Right lobe of liver (tissue), 6 donors: ENCODE data around the gene SPDYE1. TPM values are rescaled to one million over a fixed set of nuclear protein-coding genes. Genes with fewer than 3 reads are reported as not detected.
A peak's percentile ranks its signal among the peaks of the same experiment; 100 is the strongest.

ENCODE experiments used
- ATAC-seq, 4 donors: fragments of 200-7000 bp; cut with Tn5 transposase; one replicate each; pipeline ENCODE4 v1.9.1; 2020; ENCODE audit warnings: mild to moderate bottlenecking in 4 of 4, moderate library complexity in 4 of 4
- DNase-seq, 3 donors: peaks; one replicate each; pipeline ENCODE4 v3.0.0-alpha.2; 2020
- H3K27ac ChIP-seq, 3 donors: fragments of 200-600 bp; one replicate each; pipeline ENCODE4 v1.8.0; 2022
- H3K27me3 ChIP-seq, 2 donors: fragments of 200-600 bp; one replicate each; pipeline ENCODE4 v1.8.0; 2022
- H3K36me3 ChIP-seq, 4 donors: fragments of 200-600 bp; sonication (generic) in 1 of 4; one replicate each; pipeline versions ENCODE4 v1.5.1 to v1.8.0; 2017 to 2022; ENCODE audit warnings: control low read depth in 1 of 4
- H3K4me1 ChIP-seq, 4 donors: fragments of 200-600 bp; sonication (generic) in 1 of 4; one replicate each; pipeline versions ENCODE4 v1.5.1 to v1.8.0; 2017 to 2022; ENCODE audit warnings: control low read depth in 1 of 4
- H3K4me3 ChIP-seq, 3 donors: fragments of 200-600 bp; one replicate each; pipeline ENCODE4 v1.8.0; 2022
- H3K9me3 ChIP-seq, 4 donors: fragments of 200-600 bp; sonication (generic) in 1 of 4; one replicate each; pipeline versions ENCODE4 v1.5.1 to v1.8.0; 2017 to 2022; ENCODE audit warnings: control low read depth in 1 of 4
- CTCF ChIP-seq, 4 donors: fragments of 200-600 bp in 3 of 4; fragments of 450-650 bp in 1 of 4; IDR thresholded peaks; one replicate each; pipeline versions ENCODE4 v1.5.1 to v1.8.0; 2016 to 2022; ENCODE audit warnings: antibody characterized with exemption in 4 of 4, mild to moderate bottlenecking in 2 of 4
- POLR2A ChIP-seq: fragments of 450-650 bp; IDR thresholded peaks from one replicate; pipeline ENCODE4 v1.6.1; 2017; ENCODE audit warnings: antibody characterized with exemption, mild to moderate bottlenecking
- WGBS: methylation state at CpG from one replicate; pipeline ENCODE4 v1.1.6; 2018; ENCODE audit warnings: low coverage, low lambda C conversion rate; ENCODE audit not compliant: insufficient coverage; ENCODE audit errors: missing lambda C conversion rate; 5-methylcytosine and 5-hydroxymethylcytosine counted together
- intact Hi-C, 2 donors: fragments of 100-400 bp; cut with DNase I; formaldehyde crosslinking; loops; one replicate each; pipeline versions ENCODE4 v1.11.2 to v1.14.1; 2022
- microRNA-seq, 2 donors: library from miRNA; unstranded; fragments of <30 nt; microRNA quantifications; one replicate each; pipeline ENCODE4, GENCODE V29; 2019 to 2020
- total RNA-seq, 6 experiments: library from RNA; depleted of rRNA in 2 of 6; stranded (reverse); fragments of >200 nt in 2 of 6; fragmentation: NEBNext Ultra II Directional in 3 of 6; extraction: Animal tissue kit (Norgen Biotek cat#: 25700) in 3 of 6; gene quantifications; one replicate each; pipeline versions ENCODE4 v1.1.0 to v1.2.4, GENCODE V29; 2016 to 2023
- donor health status: DM: no; HTN: yes; CAD: no.
- donor health status: DM: no; HTN: no; CAD: no.
- donor health status: DM: no; HTN: no; CAD: no.
- donor health status: DM: no; HTN: yes; CAD: no.
- donor health status: DM: no; HTN: yes; CAD: no.

Gene SPDYE1
- total RNA-seq, 6 experiments from 2014 or later = not detected

- Histone ChIP-seq H3K4me1 (peaks cover 0 to 19% (median 3%) of the 10 kb centered on the region in 4 donors), H3K27ac (no peak overlapping the region), H3K27me3 (no peaks in the 10 kb centered on the region), H3K4me3 (no peak overlapping the region), H3K9me3 (no peaks in the 10 kb centered on the region), H3K36me3 (peaks cover 0 to 55% (median 27%) of the 10 kb centered on the region in 4 donors)
- TF ChIP-seq POLR2A (no peak), CTCF (IDR thresholded peaks at IDR 0.05) (no peak)
- WGBS = no CpG with 5 or more reads among the region's 14 CpGs
- intact Hi-C loops = no loop called here
- ATAC-seq (no peak), DNase-seq (peak in 2 of 3 donors; percentile 39 to 50)
These were observed 61.8 kb downstream of the SPDYE1 start for GRCh38 chr7:44059219-44060090.

Small RNAs within 50 kb of the gene (microRNA-seq; reads per million reads assigned to microRNA genes)
- 0.29 to 1.9 reads per million in 2 donors for gene MIR6837

Other genes starting within 250 kb of the SPDYE1 start
- 10 to 100 TPM in 1 of 6 experiments, 1 to 10 TPM in 5; 3.1 to 14.7 (median 5.6) TPM for gene BLVRA, start 239.2 kb upstream of the SPDYE1 start, total RNA-seq
- 10 to 100 TPM; 45.2 to 83.4 (median 66.7) TPM for gene MRPS24, start 128.4 kb upstream of the SPDYE1 start, total RNA-seq
- 10 to 100 TPM; 13.7 to 32.2 (median 25.2) TPM for gene URGCP, start 91.3 kb upstream of the SPDYE1 start, total RNA-seq
- 10 to 100 TPM; 13.6 to 25.1 (median 17.8) TPM for gene UBE2D4, start 71.5 kb upstream of the SPDYE1 start, total RNA-seq
- gene DBNL, start 46.8 kb downstream of the SPDYE1 start, total RNA-seq = 10 to 100 TPM; 30.7 to 48.1 (median 36.9) TPM
- gene PGAM2, start 67.7 kb downstream of the SPDYE1 start, total RNA-seq = under 1 TPM in 3 of 6 experiments, not detected in 3; 0.31 to 0.56 (median 0.46) TPM
- 10 to 100 TPM in 5 of 6 experiments, 1 to 10 TPM in 1; 8.7 to 22.9 (median 14.6) TPM for gene POLM, start 84.6 kb downstream of the SPDYE1 start, total RNA-seq
- 10 to 100 TPM in 4 of 6 experiments, 1 to 10 TPM in 2; 7.8 to 37.8 (median 14.3) TPM for gene AEBP1, start 106.4 kb downstream of the SPDYE1 start, total RNA-seq
- 10 to 100 TPM; 36.4 to 73.4 (median 57.3) TPM for gene POLD2, start 125.7 kb downstream of the SPDYE1 start, total RNA-seq
- 1 to 10 TPM in 1 of 6 experiments, not detected in 5; 2.0 TPM for gene MYL7, start 143.4 kb downstream of the SPDYE1 start, total RNA-seq
- gene GCK, start 191.5 kb downstream of the SPDYE1 start, total RNA-seq = 1 to 10 TPM in 4 of 6 experiments, under 1 TPM in 2; 0.50 to 5.9 (median 2.0) TPM
- gene YKT6, start 203.1 kb downstream of the SPDYE1 start, total RNA-seq = 10 to 100 TPM; 15.0 to 23.8 (median 19.2) TPM